A673 (cell line): ENCODE measurements around the gene APEX1. TPM values are rescaled to one million over a fixed set of nuclear protein-coding genes. Genes with fewer than 3 reads are reported as not detected.

ENCODE experiments used
- BruUV-seq: library from RNA; stranded (reverse); fragments of 400-500 nt; replicated peaks from 2 replicates; lab custom pipeline; 2021; lab: Mats Ljungman, UMichigan
- CTCF ChIA-PET: fragments of 300-600 bp; sonication (Branson Sonifier 250); formaldehyde crosslinking; loops from one replicate; lab custom pipeline; 2022; ENCODE audit warnings: antibody characterized with exemption; lab: Charles Lee
- POLR2A ChIA-PET: fragments of 300-600 bp; sonication (Branson Sonifier 250); formaldehyde crosslinking; loops from one replicate; lab custom pipeline; 2022; ENCODE audit warnings: antibody characterized with exemption; ENCODE audit not compliant: low non-redundant PET; lab: Charles Lee
- DNase-seq: peaks from one replicate; pipeline ENCODE4 v3.0.0-alpha.2; 2015; ENCODE audit warnings: low spot score
- H3K27ac ChIP-seq: fragments of 200-600 bp; sonication (generic); 2 replicates; pipeline ENCODE4 v1.5.1; 2016; ENCODE audit warnings: mixed run types, low read depth, mild to moderate bottlenecking, mixed read lengths, antibody characterized with exemption, low read length; ENCODE audit not compliant: poor library complexity, severe bottlenecking
- H3K27me3 ChIP-seq: fragments of 200-600 bp; sonication (generic); replicated peaks from 2 replicates; pipeline ENCODE4 v1.6.1; 2017; ENCODE audit warnings: mixed run types, low read depth, mild to moderate bottlenecking, mixed read lengths, antibody characterized with exemption, low read length; ENCODE audit not compliant: insufficient read depth, poor library complexity
- H3K36me3 ChIP-seq: fragments of 200-600 bp; sonication (generic); 2 replicates; pipeline ENCODE4 v1.6.1; 2016; ENCODE audit warnings: mixed run types, mild to moderate bottlenecking, mixed read lengths, antibody characterized with exemption, low read length; ENCODE audit not compliant: insufficient read depth, poor library complexity, severe bottlenecking
- H3K4me1 ChIP-seq: fragments of 200-600 bp; sonication (generic); 2 replicates; pipeline ENCODE4 v1.6.1; 2017; ENCODE audit warnings: mixed run types, mild to moderate bottlenecking, mixed read lengths, antibody characterized with exemption, low read length; ENCODE audit not compliant: insufficient read depth, poor library complexity, severe bottlenecking
- H3K4me3 ChIP-seq: fragments of 200-600 bp; sonication (generic); 2 replicates; pipeline ENCODE4 v1.5.1; 2016; ENCODE audit warnings: low read depth, mixed run types, mild to moderate bottlenecking, mixed read lengths, low read length; ENCODE audit not compliant: poor library complexity, severe bottlenecking
- H3K9me3 ChIP-seq: fragments of 200-600 bp; sonication (generic); 2 replicates; pipeline ENCODE4 v1.6.1; 2016; ENCODE audit warnings: mixed run types, low read depth, mild to moderate bottlenecking, mixed read lengths, antibody characterized with exemption, low read length; ENCODE audit not compliant: poor library complexity, severe bottlenecking
- EZH2 ChIP-seq: fragments of 200-600 bp; sonication (generic); IDR thresholded peaks from 2 replicates; pipeline ENCODE4 v1.6.1; 2017; ENCODE audit warnings: borderline replicate concordance, low read depth, mild to moderate bottlenecking, mixed read lengths, antibody characterized with exemption, low read length; ENCODE audit not compliant: poor library complexity, severe bottlenecking
- intact Hi-C: fragments of 100-400 bp; cut with micrococcal nuclease; formaldehyde crosslinking; loops from one replicate; pipeline ENCODE4 v1.10.0; 2022; ENCODE audit not compliant: unreplicated experiment
- total RNA-seq: library from RNA; stranded (reverse); gene quantifications from 2 replicates; pipeline ENCODE4 v1.2.3, GENCODE V29; 2021
- TF ChIP-seq, protein P1 (sequence below): fragments of 300-800, 200-600 bp; sonication (generic); conservative IDR thresholded peaks from 2 replicates; pipeline ENCODE4 v1.5.1; 2017; ENCODE audit warnings: low read depth, mild to moderate bottlenecking, antibody characterized with exemption, low read length, moderate library complexity, mixed read lengths

APEX1 gene
- total RNA-seq, 1 experiment from 2014 or later: 299 TPM

- no peak overlapping the region for H3K27ac ChIP-seq
- POLR2A ChIA-PET: no interaction called here
- no peaks in the 10 kb centered on the region for H3K27me3 ChIP-seq
- no TSS peak for BruUV-seq
- H3K4me3 ChIP-seq: no peak overlapping the region
- H3K9me3 ChIP-seq: no peaks in the 10 kb centered on the region
- no peak for DNase-seq
- H3K4me1 ChIP-seq: no peaks in the 10 kb centered on the region
- H3K36me3 ChIP-seq: no peaks in the 10 kb centered on the region
- intact Hi-C loops: no loop called here
- TF ChIP-seq, protein P1, sequence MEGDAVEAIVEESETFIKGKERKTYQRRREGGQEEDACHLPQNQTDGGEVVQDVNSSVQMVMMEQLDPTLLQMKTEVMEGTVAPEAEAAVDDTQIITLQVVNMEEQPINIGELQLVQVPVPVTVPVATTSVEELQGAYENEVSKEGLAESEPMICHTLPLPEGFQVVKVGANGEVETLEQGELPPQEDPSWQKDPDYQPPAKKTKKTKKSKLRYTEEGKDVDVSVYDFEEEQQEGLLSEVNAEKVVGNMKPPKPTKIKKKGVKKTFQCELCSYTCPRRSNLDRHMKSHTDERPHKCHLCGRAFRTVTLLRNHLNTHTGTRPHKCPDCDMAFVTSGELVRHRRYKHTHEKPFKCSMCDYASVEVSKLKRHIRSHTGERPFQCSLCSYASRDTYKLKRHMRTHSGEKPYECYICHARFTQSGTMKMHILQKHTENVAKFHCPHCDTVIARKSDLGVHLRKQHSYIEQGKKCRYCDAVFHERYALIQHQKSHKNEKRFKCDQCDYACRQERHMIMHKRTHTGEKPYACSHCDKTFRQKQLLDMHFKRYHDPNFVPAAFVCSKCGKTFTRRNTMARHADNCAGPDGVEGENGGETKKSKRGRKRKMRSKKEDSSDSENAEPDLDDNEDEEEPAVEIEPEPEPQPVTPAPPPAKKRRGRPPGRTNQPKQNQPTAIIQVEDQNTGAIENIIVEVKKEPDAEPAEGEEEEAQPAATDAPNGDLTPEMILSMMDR: no peak
- no peak for TF ChIP-seq EZH2
- CTCF ChIA-PET: no interaction called here
These were observed 30.2 kb upstream of the APEX1 start for GRCh38 chr14:20424851-20425250.

- TF ChIP-seq, protein P1: no peak
- TF ChIP-seq EZH2: no peak
- H3K4me3 ChIP-seq: no peak overlapping the region
- H3K4me1 ChIP-seq: no peaks in the 10 kb centered on the region
- DNase-seq: peak; percentile 48
- POLR2A ChIA-PET: no interaction called here
- H3K36me3 ChIP-seq: no peaks in the 10 kb centered on the region
- no peaks in the 10 kb centered on the region for H3K9me3 ChIP-seq
- no peaks in the 10 kb centered on the region for H3K27me3 ChIP-seq
- no peak overlapping the region for H3K27ac ChIP-seq
- CTCF ChIA-PET: no interaction called here
- BruUV-seq: no TSS peak
- intact Hi-C loops: no loop called here
These were observed 27.6 kb upstream of the APEX1 start for GRCh38 chr14:20427231-20428009.

GRCh38 chr14:20428010-20428365 lies 27.0 kb upstream of the APEX1 start:
- H3K27ac ChIP-seq: no peak overlapping the region
- H3K4me3 ChIP-seq: no peak overlapping the region
- H3K27me3 ChIP-seq: no peaks in the 10 kb centered on the region
- DNase-seq: no peak
- no peaks in the 10 kb centered on the region for H3K36me3 ChIP-seq
- no peaks in the 10 kb centered on the region for H3K9me3 ChIP-seq
- ChIA-PET CTCF (no interaction called here), POLR2A (no interaction called here)
- H3K4me1 ChIP-seq: no peaks in the 10 kb centered on the region
- no TSS peak for BruUV-seq
- TF ChIP-seq, protein P1: no peak
- no peak for TF ChIP-seq EZH2
- intact Hi-C loops: no loop called here
